ENCODE data around the gene AURKA. TPM values are rescaled to one million over a fixed set of nuclear protein-coding genes. Genes with fewer than 3 reads are reported as not detected.

The AURKA gene
- polyA plus RNA-seq, 1 of the 3 experiments (the other 2 are of a cell fraction) = 24.6 TPM

GRCh38 chr20:56372850-56373249 lies 19.2 kb downstream of the AURKA start:
- Histone ChIP-seq H4K20me1 (ENCODE audit: insufficient read depth) (peaks cover 4% of the 10 kb centered on the region; the same call in 1 of the 2 replicates), H3K79me2 (ENCODE audit: insufficient read depth) (peaks cover 61% of the 10 kb centered on the region), H3K27me3 (ENCODE audit: insufficient read depth) (no peaks in the 10 kb centered on the region), H3K9ac (no peak overlapping the region), H3K27ac (ENCODE audit: low read depth in 2 of 2, low read length in 1 of 2) (no peak overlapping the region), H3K9me3 (no peaks in the 10 kb centered on the region), H3F3A (replicated peaks; ENCODE audit: insufficient read depth) (peaks cover 10% of the 10 kb centered on the region), H3K36me3 (replicated peaks in 1 of 2; ENCODE audit: control insufficient read depth in 1 of 2, insufficient read depth in 2 of 2, low read length in 1 of 2) (peaks cover 21 to 41% of the 10 kb centered on the region in 2 experiments), H3K4me1 (ENCODE audit: control insufficient read depth in 1 of 2, insufficient read depth in 2 of 2, low read depth in 1 of 2, low read length in 1 of 2) (peaks cover 2 to 4% of the 10 kb centered on the region in 2 experiments; a peak in 2 of 4 replicates), H3K4me3 (ENCODE audit: low read depth in 2 of 2, low read length in 1 of 2) (no peak overlapping the region), H3K9me2 (no peaks in the 10 kb centered on the region), H3K4me2 (no peak overlapping the region), H2AFZ (ENCODE audit: low read depth) (no peak overlapping the region)
- no peak for DNase-seq
- 63% methylated on average over 1 of the region's 1 CpG for WGBS (ENCODE audit: low lambda C conversion rate)
- no peak for TF ChIP-seq RCOR1 (IDR thresholded peaks at IDR 0.05; ENCODE audit: low read length)
- no peak for TF ChIP-seq POLR2AphosphoS5 (IDR thresholded peaks at IDR 0.05; ENCODE audit: low read depth, low read length)
- no peak for TF ChIP-seq EZH2phosphoT487 (IDR thresholded peaks at IDR 0.05; ENCODE audit: borderline replicate concordance, low read depth)
- TF ChIP-seq REST (IDR thresholded peaks at IDR 0.05; ENCODE audit: low read depth, low read length) = no peak
- no peak for TF ChIP-seq CHD2 (IDR thresholded peaks at IDR 0.05; ENCODE audit: low read length, partially characterized antibody)
- TF ChIP-seq MAX (IDR thresholded peaks at IDR 0.05; ENCODE audit: low read depth) = no peak
- ChIA-PET CTCF (interaction anchor here (1.4 to 1.7 kb wide), 2 partner anchors 29 to 125 kb away, joined by 3 to 4 read pairs; partner anchors contain the start of gene MC3R), POLR2A (no interaction called here)

GRCh38 chr20:56371977-56372376 lies 20.0 kb downstream of the AURKA start:
- H3F3A ChIP-seq (replicated peaks; ENCODE audit: insufficient read depth) = peaks cover 15% of the 10 kb centered on the region
- WGBS (ENCODE audit: low lambda C conversion rate) = 96% methylated on average over 11 of the region's 11 CpGs
- no peaks in the 10 kb centered on the region for H3K27me3 ChIP-seq (ENCODE audit: insufficient read depth)
- H3K4me3 ChIP-seq (ENCODE audit: low read depth in 2 of 2, low read length in 1 of 2) = no peak overlapping the region
- no peak for DNase-seq
- peaks cover 4% of the 10 kb centered on the region; the same call in 1 of the 2 replicates for H4K20me1 ChIP-seq (ENCODE audit: insufficient read depth)
- H3K4me1 ChIP-seq (ENCODE audit: control insufficient read depth in 1 of 2, insufficient read depth in 2 of 2, low read depth in 1 of 2, low read length in 1 of 2) = peaks cover 2 to 4% of the 10 kb centered on the region in 2 experiments; a peak in 2 of 4 replicates
- ChIA-PET CTCF (interaction anchor here (1.4 to 1.7 kb wide), 2 partner anchors 28 to 124 kb away, joined by 3 to 4 read pairs; partner anchors contain the start of gene MC3R), POLR2A (no interaction called here)
- H3K27ac ChIP-seq (ENCODE audit: low read depth in 2 of 2, low read length in 1 of 2) = no peak overlapping the region
- no peak overlapping the region for H3K4me2 ChIP-seq
- no peak for TF ChIP-seq REST (IDR thresholded peaks at IDR 0.05; ENCODE audit: low read depth, low read length)
- no peak for TF ChIP-seq TAF1 (IDR thresholded peaks at IDR 0.05; ENCODE audit: borderline replicate concordance, low read depth, low read length)
- no peak for TF ChIP-seq MEF2A (IDR thresholded peaks at IDR 0.05; ENCODE audit: borderline replicate concordance, low read depth)
- TF ChIP-seq CTCF (IDR thresholded peaks at IDR 0.05) = no peak
- TF ChIP-seq GABPA (IDR thresholded peaks at IDR 0.05; ENCODE audit: low read depth) = no peak
- TF ChIP-seq USF1 (IDR thresholded peaks at IDR 0.05; ENCODE audit: borderline replicate concordance, low read depth) = no peak
- no peak for TF ChIP-seq FOXJ3 (CRISPR knock-in tag; IDR thresholded peaks at IDR 0.05)
- TF ChIP-seq FOSL2 (IDR thresholded peaks at IDR 0.05; ENCODE audit: borderline replicate concordance, low read depth) = no peak
- no peak for TF ChIP-seq EP300 (IDR thresholded peaks at IDR 0.05; ENCODE audit: borderline replicate concordance in 1 of 2, low read depth in 1 of 2, low read length in 1 of 2)
- no peak for TF ChIP-seq GATA2 (CRISPR knock-in tag; IDR thresholded peaks at IDR 0.05)
- H3K9ac ChIP-seq = no peak overlapping the region
- H3K9me3 ChIP-seq = no peaks in the 10 kb centered on the region
- H3K9me2 ChIP-seq = no peaks in the 10 kb centered on the region
- no peak overlapping the region for H2AFZ ChIP-seq (ENCODE audit: low read depth)
- H3K36me3 ChIP-seq (replicated peaks in 1 of 2; ENCODE audit: control insufficient read depth in 1 of 2, insufficient read depth in 2 of 2, low read length in 1 of 2) = peaks cover 22 to 46% of the 10 kb centered on the region in 2 experiments
- H3K79me2 ChIP-seq (ENCODE audit: insufficient read depth) = peaks cover 52% of the 10 kb centered on the region

Measured in SK-N-SH (cell line).